DLD1 (cell line): ENCODE data around the gene RNF181.
"Not testable (repeated sequence)": the region's sequence is repeated elsewhere in the genome, so short reads cannot be mapped to it uniquely, and the experiment has no call there.

Experiments used
- in situ Hi-C: cut with HindIII; loops from 2 replicates; pipeline ENCODE4 v1.10.0; 2017; ENCODE audit warnings: low sequenced_read_pairs

RNF181 gene

DNA sequence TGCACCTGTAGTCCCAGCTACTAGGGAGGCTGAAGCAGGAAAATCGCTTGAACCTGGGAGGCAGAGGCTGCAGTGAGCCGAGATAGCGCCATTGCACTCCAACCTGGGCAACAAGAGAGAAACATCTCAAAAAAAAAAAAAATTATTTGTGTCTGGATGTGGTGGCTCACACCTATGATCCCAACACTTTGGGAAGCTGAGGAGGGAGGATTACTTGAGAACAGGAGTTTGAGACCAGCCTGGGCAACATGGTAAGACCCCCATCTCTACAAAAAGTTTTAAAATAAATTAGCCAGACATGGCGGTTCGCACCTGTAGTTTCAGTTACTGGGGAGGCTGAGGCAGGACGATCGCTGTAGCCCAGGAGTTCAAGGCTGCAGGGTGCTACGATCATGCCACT lies 19.8 kb upstream of the RNF181 start:
- in situ Hi-C loops = no loop called here

DNA sequence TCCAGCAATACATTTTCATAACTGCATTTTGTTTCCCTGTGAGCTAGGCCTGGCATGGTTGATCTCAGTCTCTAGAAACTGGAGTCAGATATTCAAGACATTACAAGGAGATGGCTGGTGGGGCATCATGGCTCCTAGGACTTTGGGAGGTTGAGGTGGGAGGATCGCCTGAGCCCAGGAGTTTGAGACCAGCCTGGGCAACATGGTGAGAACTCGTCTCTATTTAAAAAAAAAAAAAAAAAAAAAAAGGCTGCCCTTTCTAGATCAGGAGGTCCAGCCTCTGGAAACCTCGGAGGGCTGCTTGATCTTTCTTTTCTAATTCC lies 18.5 kb upstream of the RNF181 start:
- in situ Hi-C loops = no loop called here

DNA sequence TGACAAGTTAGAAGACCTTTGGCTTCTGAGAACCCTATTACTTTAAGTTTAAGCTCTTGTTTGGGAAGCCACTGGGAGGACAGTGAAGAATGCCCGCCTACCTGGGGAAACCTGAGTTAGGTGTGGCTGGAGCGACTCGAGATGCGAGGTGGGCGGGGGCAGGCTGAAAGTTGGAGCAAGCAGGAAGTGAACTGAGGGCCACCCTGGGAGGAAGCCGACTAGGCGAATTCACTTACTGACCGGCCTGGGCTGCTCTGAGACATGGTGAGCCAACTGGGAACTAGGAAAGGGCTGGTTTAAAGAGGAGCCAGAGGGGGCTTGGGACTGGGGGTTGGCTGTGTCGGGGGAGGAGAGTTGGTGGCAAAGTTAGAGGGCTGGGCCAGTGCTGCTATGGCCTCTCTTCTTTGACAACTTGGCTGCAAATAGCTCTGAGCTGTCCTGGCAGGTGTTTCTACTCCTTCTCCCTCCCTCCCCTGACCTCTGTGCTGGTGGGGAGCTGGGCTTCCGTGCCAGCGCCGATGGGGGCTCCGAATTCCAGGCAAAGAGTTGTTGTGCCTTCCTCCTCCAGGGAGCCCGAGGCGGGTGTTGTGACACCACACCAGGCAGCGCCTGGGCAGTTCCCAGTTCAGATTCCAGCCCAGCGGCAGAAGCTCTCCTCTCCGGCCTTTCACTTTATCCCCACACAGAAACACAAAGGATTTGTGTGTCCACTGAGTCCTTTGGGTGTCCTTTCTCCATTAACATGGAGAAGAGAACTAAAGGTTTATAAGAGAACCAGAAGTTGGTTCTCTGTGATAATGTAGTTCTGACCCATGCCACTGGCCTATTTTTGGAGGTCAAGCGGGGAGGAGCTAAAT lies 17.9 kb upstream of the RNF181 start, which contains the start of gene VAMP8:
VAMP8 (plus strand) TSS at position 201 of the 857 bp plus-strand sequence; CDS start at position 262, 61 bp downstream.
- in situ Hi-C loops = no loop called here

DNA sequence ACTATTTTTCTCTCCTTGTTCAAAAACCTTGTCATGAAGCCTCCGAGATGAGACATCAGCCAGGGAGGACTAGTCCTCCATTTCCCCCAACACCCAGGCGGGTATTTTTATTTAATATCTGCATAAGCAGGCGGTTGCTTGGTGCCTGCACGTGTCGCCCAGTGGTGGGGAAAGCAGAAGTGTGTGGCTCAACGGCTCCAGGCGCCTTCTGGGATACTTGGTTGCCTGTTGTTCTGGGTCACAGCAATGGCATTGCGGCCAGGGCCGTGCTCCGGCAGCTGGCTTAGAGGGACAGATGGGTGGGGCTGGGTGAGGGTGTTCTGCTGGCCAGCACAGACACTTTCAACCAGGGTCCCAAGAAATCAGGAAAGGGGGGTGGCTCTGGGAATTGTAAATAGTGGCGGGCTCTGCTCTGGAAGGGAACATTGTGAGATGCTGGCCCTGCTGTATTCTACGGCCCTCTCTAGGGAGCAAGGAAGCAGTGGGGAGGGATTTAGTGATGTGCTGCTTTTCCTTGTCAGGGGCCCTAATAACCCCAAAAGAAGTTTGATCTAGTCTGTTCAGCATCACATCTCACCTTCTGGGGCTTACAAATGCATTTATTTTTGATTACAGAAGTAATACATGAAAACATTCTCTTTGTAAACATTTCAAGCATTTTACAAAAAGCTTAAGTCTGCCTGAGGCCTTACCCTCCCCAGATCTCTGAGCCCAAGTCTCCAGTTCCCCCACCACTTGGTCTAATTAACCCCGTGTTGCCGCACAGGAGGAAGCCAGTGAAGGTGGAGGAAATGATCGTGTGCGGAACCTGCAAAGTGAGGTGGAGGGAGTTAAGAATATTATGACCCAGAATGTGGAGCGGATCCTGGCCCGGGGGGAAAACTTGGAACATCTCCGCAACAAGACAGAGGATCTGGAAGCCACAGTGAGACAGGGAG lies 17.0 kb upstream of the RNF181 start:
- in situ Hi-C loops = no loop called here

DNA sequence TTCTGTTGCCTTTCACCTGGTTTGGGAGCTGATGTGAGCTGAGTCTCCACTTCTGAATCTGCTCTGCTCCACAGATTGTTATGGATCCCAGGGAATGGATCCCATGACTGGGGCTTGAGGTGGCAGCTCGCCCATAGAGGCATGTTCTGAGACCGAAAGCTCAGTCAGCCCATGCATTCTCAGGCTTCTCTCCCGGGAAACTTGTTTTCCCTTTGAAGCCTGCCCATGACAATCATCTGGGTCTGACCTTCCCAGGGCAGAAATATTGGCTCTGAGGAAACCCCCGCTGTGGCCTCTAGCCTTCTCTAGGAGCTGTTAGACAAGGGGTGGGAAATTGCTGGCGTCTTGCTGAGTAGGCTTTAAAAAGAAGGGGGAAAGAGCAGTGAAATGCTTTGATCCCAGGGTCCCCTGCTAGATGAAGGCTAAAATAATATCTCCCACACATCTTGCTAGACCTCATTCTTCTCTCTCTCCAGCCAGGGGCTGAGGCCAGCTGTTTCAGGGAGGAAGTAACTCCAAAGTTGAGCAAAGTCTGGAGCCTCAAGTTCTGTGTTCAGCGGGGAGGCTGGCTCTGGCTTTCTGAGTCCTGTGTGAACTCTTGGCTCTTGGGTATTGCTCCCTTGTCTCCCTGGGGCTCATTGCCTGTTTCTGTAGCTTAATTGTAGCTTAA lies 16.1 kb upstream of the RNF181 start:
- in situ Hi-C loops = no loop called here

DNA sequence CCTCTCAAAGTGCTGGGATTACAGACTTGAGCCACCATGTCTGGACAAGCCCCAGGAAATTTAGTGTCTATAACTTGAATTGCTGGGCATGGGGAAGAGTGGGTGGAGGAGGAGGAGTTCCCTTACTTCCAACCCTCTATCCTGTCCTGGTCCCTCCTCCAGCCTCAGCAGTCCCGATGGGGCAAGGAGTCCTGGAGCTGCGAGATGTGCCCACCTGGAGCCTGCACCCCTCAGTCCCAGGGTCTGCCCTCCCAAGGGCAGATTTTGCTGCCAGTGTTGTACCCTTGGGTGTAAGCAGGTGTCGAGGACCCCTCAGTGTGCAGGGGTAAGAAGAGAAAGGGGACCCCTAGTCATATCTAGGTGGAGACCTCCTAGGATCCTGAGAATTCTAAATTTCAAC lies 15.3 kb upstream of the RNF181 start:
- in situ Hi-C loops = no loop called here

DNA sequence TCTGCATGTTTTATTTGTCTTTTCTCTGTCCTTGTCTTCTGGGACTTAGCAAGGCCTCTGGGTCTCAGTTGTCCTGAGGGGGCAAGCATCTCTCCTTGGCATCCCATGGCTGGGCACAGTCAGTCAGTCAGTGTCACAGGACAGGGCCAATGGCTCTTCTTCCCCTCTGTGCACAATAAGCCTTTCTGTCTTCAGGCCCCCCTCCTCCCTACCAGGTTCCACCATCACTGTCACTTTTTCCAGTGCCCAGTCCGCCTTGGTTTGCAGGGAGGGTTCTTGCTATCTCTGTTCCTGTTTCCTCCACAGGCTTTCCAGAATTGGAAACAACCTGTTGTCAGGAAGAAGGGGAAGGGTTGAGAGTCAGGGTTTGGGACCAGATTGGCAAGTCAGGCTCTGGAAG lies 13.1 kb upstream of the RNF181 start:
- in situ Hi-C loops = no loop called here

DNA sequence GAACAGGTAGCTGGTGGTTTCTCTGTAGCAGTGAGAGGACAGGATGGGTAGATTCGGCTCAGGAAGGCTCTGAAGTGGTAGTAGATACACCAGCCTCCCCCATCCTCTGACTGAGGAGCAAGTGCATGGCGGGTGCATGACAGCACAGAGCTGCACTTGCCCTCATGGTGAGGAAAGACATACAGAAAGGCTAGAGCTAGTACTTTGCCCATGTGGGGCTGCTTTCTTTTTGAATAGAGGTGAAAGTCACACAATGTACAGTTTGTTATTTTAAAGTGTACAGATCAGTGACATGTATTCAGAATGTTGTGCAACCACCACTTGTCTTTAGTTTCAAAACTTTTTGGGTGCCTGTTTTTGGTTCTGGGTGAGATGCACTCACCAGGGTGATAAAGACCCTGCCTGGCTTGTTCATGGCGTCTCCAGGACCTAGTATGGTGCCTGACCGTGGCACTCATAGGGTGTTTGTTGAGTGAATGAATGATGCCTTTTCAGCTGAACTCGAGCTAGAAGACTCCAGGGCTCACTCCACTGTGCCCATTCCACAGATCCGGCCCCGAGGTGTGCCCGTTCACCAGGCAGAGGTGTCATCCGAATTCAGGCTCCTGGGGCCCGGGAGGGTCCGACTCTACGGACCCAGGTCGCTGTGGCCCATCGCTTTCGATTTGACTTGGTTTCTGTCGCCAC lies 11.7 kb upstream of the RNF181 start:
- in situ Hi-C loops = no loop called here

DNA sequence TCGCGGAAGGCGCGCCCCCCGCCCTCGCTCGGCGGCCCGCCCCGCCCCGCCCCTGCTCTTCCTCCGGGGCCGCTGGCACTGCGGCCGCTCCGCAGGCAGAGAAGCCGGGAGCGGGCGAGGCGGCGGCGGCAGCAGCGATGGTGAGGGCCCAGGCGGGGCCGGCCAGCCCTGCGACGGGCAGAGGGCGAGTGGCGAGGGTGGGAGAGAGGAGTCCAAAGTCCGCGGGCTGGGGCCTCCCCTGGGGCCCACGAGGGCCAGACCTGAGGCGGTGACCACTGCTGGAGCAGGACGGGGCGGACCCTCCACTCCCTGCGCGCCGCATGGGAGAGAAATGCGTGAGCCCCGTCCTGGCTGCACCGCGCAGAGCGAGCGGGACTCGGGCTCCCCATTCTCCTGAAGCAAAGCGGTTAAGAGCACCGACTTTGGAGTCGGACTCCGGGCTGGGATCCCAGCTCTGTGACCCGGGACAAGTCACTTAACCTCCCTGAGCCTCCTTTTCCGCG lies 11.1 kb upstream of the RNF181 start, which contains the start of gene VAMP5:
VAMP5 (plus strand) TSS at position 78 of the 503 bp plus-strand sequence; CDS start at position 138, 60 bp downstream.
- in situ Hi-C loops = no loop called here

DNA sequence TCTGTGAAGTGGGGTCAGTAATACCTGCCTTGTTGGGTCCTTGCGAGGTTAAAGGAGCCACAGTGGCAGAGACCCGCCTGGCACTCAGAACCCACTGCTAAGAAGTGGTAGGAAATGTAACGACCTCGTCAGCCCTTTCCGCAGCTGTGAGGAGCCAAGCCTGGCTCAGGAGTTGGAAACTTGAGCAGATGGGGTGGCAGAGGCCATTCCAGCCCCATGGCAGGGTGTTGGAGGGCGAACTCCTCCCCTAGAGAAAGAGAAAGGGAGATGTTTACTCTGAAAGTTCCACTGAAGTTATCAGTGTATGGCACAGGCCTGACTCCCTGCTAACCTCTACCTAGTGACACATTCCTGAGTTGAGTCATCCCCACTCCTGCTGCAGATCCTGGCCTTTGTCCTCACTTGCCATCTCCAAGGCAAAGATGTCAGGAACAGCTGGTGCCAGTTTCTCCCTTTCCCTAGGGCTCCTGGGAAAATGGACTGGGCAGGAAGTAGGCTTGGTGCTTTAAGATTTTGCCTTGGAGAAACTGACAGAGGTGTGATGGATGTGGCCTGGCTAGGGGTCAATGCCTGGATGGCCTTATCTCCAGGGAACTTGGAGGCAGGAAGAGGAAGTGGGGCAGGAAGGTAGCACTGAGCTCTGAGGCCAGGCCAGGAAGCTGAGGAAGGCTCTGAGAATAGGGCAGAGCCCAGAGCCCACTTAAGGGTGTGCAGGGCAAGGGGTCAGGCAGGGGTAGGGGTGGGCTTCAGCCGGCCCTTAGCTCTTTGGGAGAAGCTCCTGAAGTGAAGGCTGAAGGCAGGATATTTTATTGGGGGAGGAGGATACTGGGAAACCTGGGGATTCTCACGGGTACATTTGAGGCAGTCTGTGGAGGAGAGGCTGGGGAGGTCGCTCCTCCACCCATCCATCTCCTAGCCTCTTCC lies 10.4 kb upstream of the RNF181 start:
- in situ Hi-C loops = no loop called here

DNA sequence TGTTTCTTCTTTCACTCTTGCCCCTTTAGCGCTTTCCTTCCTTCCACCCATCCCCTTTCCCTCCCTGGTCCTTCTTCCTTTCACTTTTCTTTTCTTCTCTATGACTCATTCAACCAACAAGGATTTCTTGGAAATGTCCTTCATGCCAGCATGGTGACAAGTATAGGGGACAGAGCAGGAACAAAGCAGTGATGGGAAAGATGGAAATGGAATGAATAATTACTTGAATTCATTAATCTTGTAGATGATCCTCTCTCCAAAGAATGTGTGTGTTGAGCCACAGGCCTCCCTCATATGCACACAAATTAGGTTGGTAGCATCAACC lies 9.8 kb upstream of the RNF181 start:
- in situ Hi-C loops = no loop called here

DNA sequence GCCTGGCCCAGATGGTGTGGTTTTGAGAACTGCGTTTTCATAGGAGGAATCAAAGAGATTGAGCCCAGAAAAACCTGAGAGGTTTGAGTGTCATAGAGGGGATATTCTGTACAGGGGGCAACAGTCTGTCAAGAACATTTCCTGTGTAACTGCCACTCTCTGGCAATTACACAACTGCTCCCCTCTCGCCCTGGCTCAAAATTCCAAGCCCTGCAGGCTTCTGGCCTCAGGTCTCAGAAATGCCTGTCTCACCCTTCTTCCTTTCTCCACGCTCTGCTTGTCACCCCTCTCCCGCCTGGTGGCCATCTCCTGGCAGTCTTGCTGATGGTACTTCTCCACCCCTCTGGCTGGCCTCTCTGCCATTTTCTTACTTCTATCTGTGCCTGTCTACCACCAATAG lies 7.3 kb upstream of the RNF181 start:
- in situ Hi-C loops = no loop called here

DNA sequence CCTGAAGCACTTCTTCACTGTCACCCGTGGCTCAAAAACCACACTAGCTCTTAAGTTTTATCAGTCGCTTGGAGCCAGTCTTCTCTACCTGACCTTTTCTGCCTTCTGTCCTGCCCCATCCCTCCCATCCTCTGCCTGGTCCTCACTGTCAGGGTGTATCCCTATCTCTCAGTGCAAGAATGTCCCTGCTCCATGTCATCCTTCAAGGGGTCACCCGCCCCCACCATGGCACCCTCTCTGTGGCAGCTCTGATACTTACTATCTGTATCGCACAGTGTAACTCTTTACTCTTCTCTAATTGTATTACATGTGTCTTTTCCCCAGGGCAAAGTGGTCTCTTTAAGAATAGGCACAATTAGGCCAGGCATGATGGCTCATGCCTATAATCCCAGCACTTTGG lies 6.9 kb upstream of the RNF181 start:
- in situ Hi-C loops = no loop called here

DNA sequence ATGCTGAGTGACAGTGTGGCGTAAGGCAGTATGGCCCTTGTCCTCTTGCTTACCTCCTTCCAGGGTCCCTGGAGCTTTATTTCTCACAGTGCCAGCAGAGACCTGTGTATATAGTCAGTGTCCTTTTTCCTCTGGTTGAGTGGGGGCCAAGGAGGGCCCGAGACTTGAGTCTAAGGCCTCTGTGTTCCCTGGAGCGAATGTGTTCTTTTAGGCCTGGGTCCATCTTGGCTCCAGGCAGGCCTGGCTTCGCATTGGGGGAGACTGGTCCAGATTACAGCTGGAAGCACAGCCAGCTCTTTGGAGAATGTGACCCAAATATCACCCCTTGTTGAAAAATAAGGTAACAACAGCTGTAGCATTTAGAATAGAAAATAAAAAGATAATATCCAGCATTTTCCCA lies 6.4 kb upstream of the RNF181 start:
- in situ Hi-C loops = no loop called here

DNA sequence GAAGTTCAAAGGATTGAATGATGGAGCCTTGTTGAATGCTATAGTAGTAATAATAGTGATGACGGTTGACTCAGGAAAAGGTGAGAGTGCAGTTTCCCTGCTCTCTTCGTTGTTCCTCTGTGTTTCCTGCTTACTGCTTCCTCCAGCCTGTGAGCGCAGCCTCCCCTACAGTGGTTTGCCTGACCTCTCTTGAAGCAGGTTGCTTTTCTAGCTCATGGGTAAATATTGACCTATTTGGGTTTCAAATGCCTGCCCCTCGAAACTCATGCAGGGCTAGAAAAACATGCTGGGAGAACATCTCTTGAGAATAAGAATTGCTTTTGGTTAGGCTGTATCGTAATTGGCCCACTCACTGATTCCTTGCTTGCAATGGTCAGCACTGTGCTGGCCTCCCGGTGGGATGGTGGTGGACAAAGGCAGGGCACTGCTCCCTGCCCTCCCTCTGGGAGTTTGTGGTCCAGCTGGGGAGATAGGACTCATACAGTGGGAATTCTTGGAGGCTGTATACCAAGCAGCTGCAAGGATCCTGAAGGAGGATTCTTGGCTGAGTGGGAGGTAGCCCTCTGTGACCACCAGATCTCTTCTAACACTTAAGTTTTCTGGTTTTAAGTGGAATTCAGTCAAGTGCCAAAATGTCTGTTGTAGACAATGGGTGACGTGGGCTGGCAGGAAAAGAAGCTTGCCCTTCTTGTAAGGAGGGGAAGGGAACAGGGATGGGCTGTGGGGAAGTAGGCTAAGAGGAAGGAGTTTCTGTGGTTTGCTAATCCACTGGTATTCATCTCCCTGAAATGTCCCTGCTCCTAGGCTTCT lies 5.4 kb upstream of the RNF181 start:
- in situ Hi-C loops = no loop called here

DNA sequence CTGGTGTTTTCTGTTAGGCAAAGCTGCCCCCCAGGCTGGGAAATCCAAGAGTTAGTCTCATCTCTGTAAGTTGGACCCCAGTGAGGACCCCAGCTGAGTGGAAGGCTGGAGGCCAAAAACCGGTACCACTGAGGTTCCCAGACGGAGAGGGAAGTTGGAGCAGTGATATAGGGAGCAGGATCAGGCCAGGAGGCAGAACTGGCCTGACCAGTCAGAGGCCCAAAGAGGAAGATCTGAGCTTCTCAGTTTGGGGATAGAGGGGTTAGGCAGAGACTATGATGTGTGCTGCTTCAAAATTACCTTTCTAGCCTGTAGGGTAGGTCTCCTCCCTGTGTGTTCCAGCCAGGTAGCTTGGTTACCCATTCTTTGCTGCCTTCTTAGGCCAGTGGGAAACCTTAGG lies 4.6 kb upstream of the RNF181 start:
- in situ Hi-C loops = no loop called here

DNA sequence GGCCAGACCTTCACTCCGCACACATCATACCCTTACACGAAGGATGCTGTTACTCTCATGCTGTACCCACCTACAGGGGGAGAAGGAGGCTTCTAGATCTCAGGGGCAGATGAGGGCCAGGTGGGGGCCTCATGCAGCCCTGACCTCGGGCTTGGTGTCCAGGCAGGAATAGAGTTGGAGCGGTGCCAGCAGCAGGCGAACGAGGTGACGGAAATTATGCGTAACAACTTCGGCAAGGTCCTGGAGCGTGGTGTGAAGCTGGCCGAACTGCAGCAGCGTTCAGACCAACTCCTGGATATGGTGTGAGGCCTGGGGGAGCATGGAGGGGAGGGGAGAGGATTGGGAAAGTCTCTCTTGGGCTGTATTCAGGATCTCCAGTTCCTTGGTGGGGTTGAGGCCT lies 4.0 kb upstream of the RNF181 start:
- in situ Hi-C loops = no loop called here

DNA sequence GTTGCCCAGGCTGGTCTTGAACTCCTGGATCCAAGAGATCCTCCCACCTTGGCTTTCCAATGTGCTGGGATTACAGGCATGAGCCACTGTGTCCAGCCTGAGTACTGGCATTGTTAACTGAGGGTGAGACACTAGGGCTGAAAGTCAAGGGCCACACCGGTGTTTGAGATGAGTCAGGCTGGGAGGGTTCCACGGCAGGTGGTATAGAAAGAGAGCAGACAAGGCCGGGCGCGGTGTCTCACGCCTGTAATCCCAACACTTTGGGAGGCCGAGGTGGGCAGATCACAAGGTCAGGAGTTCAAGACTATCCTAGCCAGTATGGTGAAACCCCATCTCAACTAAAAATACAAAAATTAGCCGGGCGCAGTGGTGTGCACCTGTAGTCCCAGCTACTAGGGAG lies 3.2 kb upstream of the RNF181 start:
- in situ Hi-C loops = not testable (repeated sequence)

DNA sequence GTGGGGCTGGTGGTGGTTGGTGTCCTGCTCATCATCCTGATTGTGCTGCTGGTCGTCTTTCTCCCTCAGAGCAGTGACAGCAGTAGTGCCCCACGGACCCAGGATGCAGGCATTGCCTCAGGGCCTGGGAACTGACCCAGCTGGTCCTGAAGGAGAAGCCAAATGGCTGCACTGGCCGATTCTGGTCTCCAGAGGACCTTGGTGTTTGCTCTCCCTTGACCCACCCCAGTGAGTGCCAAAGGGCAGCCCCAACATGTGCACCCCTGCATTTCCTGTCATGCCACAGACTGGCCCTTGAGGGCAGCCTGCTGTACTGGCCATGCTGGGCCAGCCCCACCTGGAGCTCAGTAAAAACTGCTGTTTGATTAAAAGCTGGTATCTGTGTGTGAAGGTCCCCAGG lies 2.5 kb upstream of the RNF181 start:
- in situ Hi-C loops = no loop called here
